OCI-LY1 (cell line): ENCODE results near the gene CCDC192.

ENCODE experiments used
- CTCF ChIP-seq: fragments of 200-600 bp; sonication (generic), shearing (Covaris generic); IDR thresholded peaks from 2 replicates; pipeline ENCODE4 v1.5.1; 2017; ENCODE audit warnings: mild to moderate bottlenecking, antibody characterized with exemption, low read length, moderate library complexity, mixed read lengths
- EZH2 ChIP-seq: fragments of 200-600 bp; sonication (generic), shearing (Covaris generic); IDR thresholded peaks from 2 replicates; pipeline ENCODE4 v1.8.0; 2017; ENCODE audit warnings: borderline replicate concordance, mixed run types, mild to moderate bottlenecking, antibody characterized with exemption, low read length, moderate library complexity, mixed read lengths

GRCh38 chr5:127840809-127841208 is 137.6 kb downstream of the CCDC192 start:
- TF ChIP-seq CTCF (no peak), EZH2 (no peak)
